HUES48 (cell line): ENCODE results near the gene KCNJ16.

ENCODE experiments used
- H3K27ac ChIP-seq: one replicate; pipeline ENCODE4 v1.7.0; 2013; ENCODE audit warnings: low read depth, low read length, inconsistent platforms
- H3K27me3 ChIP-seq: 2 replicates; pipeline ENCODE4 v1.6.1; 2013; ENCODE audit warnings: mild to moderate bottlenecking, low read length; ENCODE audit not compliant: control insufficient read depth, insufficient read depth
- H3K36me3 ChIP-seq: 2 replicates; pipeline ENCODE4 v1.6.1; 2013; ENCODE audit warnings: low read length; ENCODE audit not compliant: control insufficient read depth, insufficient read depth
- H3K4me1 ChIP-seq: 2 replicates; pipeline ENCODE4 v1.6.1; 2013; ENCODE audit warnings: mild to moderate bottlenecking, low read length; ENCODE audit not compliant: control insufficient read depth, insufficient read depth
- H3K4me3 ChIP-seq: 2 replicates; pipeline ENCODE4 v1.5.1; 2013; ENCODE audit warnings: mild to moderate bottlenecking, low read depth, low read length
- H3K9ac ChIP-seq: 2 replicates; pipeline ENCODE4 v1.6.1; 2013; ENCODE audit warnings: mild to moderate bottlenecking, low read depth, low read length, moderate library complexity
- H3K9me3 ChIP-seq: 2 replicates; pipeline ENCODE4 v1.6.1; 2013; ENCODE audit warnings: low read length; ENCODE audit not compliant: control insufficient read depth, insufficient read depth

KCNJ16 gene

GRCh38 chr17:70171159-70171558 is 96.1 kb downstream of the KCNJ16 start:
- H3K9me3 ChIP-seq, result no peaks in the 10 kb centered on the region
- H3K36me3 ChIP-seq, result no peaks in the 10 kb centered on the region
- peaks cover 13% of the 10 kb centered on the region for H3K4me1 ChIP-seq
- H3K9ac ChIP-seq, result no peak overlapping the region
- no peak overlapping the region for H3K27ac ChIP-seq
- H3K4me3 ChIP-seq, result peak overlapping the region; percentile 91; the same call in 1 of the 2 replicates
- peaks cover 38% of the 10 kb centered on the region for H3K27me3 ChIP-seq

GRCh38 chr17:70172449-70172848 is 97.4 kb downstream of the KCNJ16 start:
- H3K9me3 ChIP-seq, result no peaks in the 10 kb centered on the region
- peaks cover 35% of the 10 kb centered on the region for H3K27me3 ChIP-seq
- H3K27ac ChIP-seq, result no peak overlapping the region
- peaks cover 10% of the 10 kb centered on the region for H3K4me1 ChIP-seq
- H3K36me3 ChIP-seq, result no peaks in the 10 kb centered on the region
- no peak overlapping the region for H3K4me3 ChIP-seq
- no peak overlapping the region for H3K9ac ChIP-seq

GRCh38 chr17:70172923-70173322 is 97.9 kb downstream of the KCNJ16 start:
- Histone ChIP-seq H3K4me1 (peaks cover 10% of the 10 kb centered on the region), H3K4me3 (no peak overlapping the region)

GRCh38 chr17:70173681-70174080 is 98.7 kb downstream of the KCNJ16 start:
- Histone ChIP-seq H3K4me3 (no peak overlapping the region), H3K27me3 (peaks cover 22% of the 10 kb centered on the region), H3K9me3 (no peaks in the 10 kb centered on the region), H3K4me1 (peaks cover 13% of the 10 kb centered on the region), H3K27ac (no peak overlapping the region), H3K9ac (no peak overlapping the region), H3K36me3 (no peaks in the 10 kb centered on the region)

More at GRCh38 chr17:70172923-70173322, 97.9 kb downstream of the KCNJ16 start:
- H3K27ac ChIP-seq, result no peak overlapping the region
- no peaks in the 10 kb centered on the region for H3K9me3 ChIP-seq
- H3K27me3 ChIP-seq, result peaks cover 30% of the 10 kb centered on the region
- H3K9ac ChIP-seq, result no peak overlapping the region
- H3K36me3 ChIP-seq, result no peaks in the 10 kb centered on the region

- no peaks in the 10 kb centered on the region for H3K9me3 ChIP-seq
- H3K27me3 ChIP-seq, result no peaks in the 10 kb centered on the region
- H3K4me3 ChIP-seq, result no peak overlapping the region
- no peak overlapping the region for H3K27ac ChIP-seq
- H3K36me3 ChIP-seq, result no peaks in the 10 kb centered on the region
- no peak overlapping the region for H3K9ac ChIP-seq
- peaks cover 4% of the 10 kb centered on the region; the same call in 1 of the 2 replicates for H3K4me1 ChIP-seq
Measured at GRCh38 chr17:70181376-70181775, 106.4 kb downstream of the KCNJ16 start.

- H3K27ac ChIP-seq, result no peak overlapping the region
- no peak overlapping the region for H3K4me3 ChIP-seq
- no peak overlapping the region for H3K9ac ChIP-seq
- H3K4me1 ChIP-seq, result peaks cover 4% of the 10 kb centered on the region; the same call in 1 of the 2 replicates
- no peaks in the 10 kb centered on the region for H3K27me3 ChIP-seq
- H3K36me3 ChIP-seq, result no peaks in the 10 kb centered on the region
- H3K9me3 ChIP-seq, result no peaks in the 10 kb centered on the region
Measured at GRCh38 chr17:70181866-70182265, 106.8 kb downstream of the KCNJ16 start.

GRCh38 chr17:70183508-70183907 is 108.5 kb downstream of the KCNJ16 start:
- Histone ChIP-seq H3K36me3 (no peaks in the 10 kb centered on the region), H3K9me3 (no peaks in the 10 kb centered on the region), H3K27ac (no peak overlapping the region), H3K9ac (no peak overlapping the region), H3K4me1 (no peaks in the 10 kb centered on the region), H3K27me3 (no peaks in the 10 kb centered on the region), H3K4me3 (no peak overlapping the region)

- Histone ChIP-seq H3K9me3 (no peaks in the 10 kb centered on the region), H3K36me3 (no peaks in the 10 kb centered on the region), H3K9ac (no peak overlapping the region), H3K27me3 (no peaks in the 10 kb centered on the region), H3K27ac (no peak overlapping the region), H3K4me3 (no peak overlapping the region), H3K4me1 (no peaks in the 10 kb centered on the region)
Measured at GRCh38 chr17:70184207-70184606, 109.2 kb downstream of the KCNJ16 start.

GRCh38 chr17:70184770-70185169 is 109.7 kb downstream of the KCNJ16 start:
- Histone ChIP-seq H3K4me1 (no peaks in the 10 kb centered on the region), H3K36me3 (no peaks in the 10 kb centered on the region), H3K9me3 (no peaks in the 10 kb centered on the region), H3K4me3 (no peak overlapping the region), H3K27me3 (no peaks in the 10 kb centered on the region), H3K27ac (no peak overlapping the region), H3K9ac (no peak overlapping the region)
